ENCODE results near the gene PPP5C. TPM values are rescaled to one million over a fixed set of nuclear protein-coding genes. Genes with fewer than 3 reads are reported as not detected.
"Not testable (repeated sequence)": the region's sequence is repeated elsewhere in the genome, so short reads cannot be mapped to it uniquely, and the experiment has no call there.

Gene PPP5C
- total RNA-seq, 1 donor from 2014 or later, result 70.9 TPM

- FAIRE-seq, result no peak
- H3K79me2 ChIP-seq (ENCODE audit: insufficient read depth, low read length), result no peaks in the 10 kb centered on the region
- peaks cover 26% of the 10 kb centered on the region for H3K9me3 Mint-ChIP-seq (ENCODE audit: unreplicated experiment)
Observed at GRCh38 chr19:46308510-46308909, 38.4 kb upstream of the PPP5C start.

GRCh38 chr19:46309056-46309455 lies 37.8 kb upstream of the PPP5C start:
- peaks cover 43% of the 10 kb centered on the region for H3K36me3 Mint-ChIP-seq (ENCODE audit: low read depth, unreplicated experiment)
- DNase-seq (ENCODE audit: low read depth) (no peak), FAIRE-seq (no peak)
- H3K79me2 ChIP-seq (ENCODE audit: insufficient read depth, low read length), result no peaks in the 10 kb centered on the region
- H3K27me3 Mint-ChIP-seq (ENCODE audit: low read depth, unreplicated experiment), result no peaks in the 10 kb centered on the region
- no peaks in the 10 kb centered on the region for H3K27me3 ChIP-seq (ENCODE audit: insufficient read depth, low read length)
- H3K27ac ChIP-seq (ENCODE audit: low read depth, low read length), result no peak overlapping the region
- no peaks in the 10 kb centered on the region for H3K9me3 ChIP-seq (ENCODE audit: insufficient read depth, low read depth, low read length)
- H3K4me3 Mint-ChIP-seq (ENCODE audit: unreplicated experiment), result no peak overlapping the region
- no peak for TF ChIP-seq CTCF (IDR thresholded peaks at IDR 0.05; ENCODE audit: insufficient read depth, low read depth, low read length)
- no peak for TF ChIP-seq EZH2 (IDR thresholded peaks at IDR 0.05; ENCODE audit: insufficient read depth, low read length)
- H3K9ac ChIP-seq (ENCODE audit: low read length), result no peak overlapping the region
- no peak overlapping the region for H3K4me2 ChIP-seq (ENCODE audit: low read length)
- no peaks in the 10 kb centered on the region for H4K20me1 ChIP-seq (ENCODE audit: insufficient read depth, low read length)
- H3K4me1 Mint-ChIP-seq (ENCODE audit: low read depth, unreplicated experiment), result no peaks in the 10 kb centered on the region
- H3K36me3 ChIP-seq (ENCODE audit: insufficient read depth, low read length), result no peaks in the 10 kb centered on the region
- H3K27ac Mint-ChIP-seq (ENCODE audit: unreplicated experiment), result no peak overlapping the region
- H3K9me3 Mint-ChIP-seq (ENCODE audit: unreplicated experiment), result peaks cover 26% of the 10 kb centered on the region
- no peaks in the 10 kb centered on the region for H3K4me1 ChIP-seq (ENCODE audit: insufficient read depth, low read length)
- H2AFZ ChIP-seq (ENCODE audit: low read depth, low read length), result no peak overlapping the region
- H3K4me3 ChIP-seq (ENCODE audit: insufficient read depth, low read depth, low read length), result no peak overlapping the region

More at GRCh38 chr19:46308510-46308909, 38.4 kb upstream of the PPP5C start:
- Mint-ChIP-seq H3K4me3 (ENCODE audit: unreplicated experiment) (no peak overlapping the region), H3K36me3 (ENCODE audit: low read depth, unreplicated experiment) (peaks cover 45% of the 10 kb centered on the region), H3K27ac (ENCODE audit: unreplicated experiment) (no peak overlapping the region), H3K27me3 (ENCODE audit: low read depth, unreplicated experiment) (no peaks in the 10 kb centered on the region), H3K4me1 (ENCODE audit: low read depth, unreplicated experiment) (no peaks in the 10 kb centered on the region)
- Histone ChIP-seq H3K9me3 (ENCODE audit: insufficient read depth, low read depth, low read length) (no peaks in the 10 kb centered on the region), H4K20me1 (ENCODE audit: insufficient read depth, low read length) (no peaks in the 10 kb centered on the region), H2AFZ (ENCODE audit: low read depth, low read length) (no peak overlapping the region), H3K27ac (ENCODE audit: low read depth, low read length) (no peak overlapping the region), H3K4me1 (ENCODE audit: insufficient read depth, low read length) (no peaks in the 10 kb centered on the region), H3K36me3 (ENCODE audit: insufficient read depth, low read length) (no peaks in the 10 kb centered on the region), H3K4me2 (ENCODE audit: low read length) (no peak overlapping the region), H3K27me3 (ENCODE audit: insufficient read depth, low read length) (no peaks in the 10 kb centered on the region), H3K4me3 (ENCODE audit: insufficient read depth, low read depth, low read length) (no peak overlapping the region), H3K9ac (ENCODE audit: low read length) (no peak overlapping the region)
- TF ChIP-seq EZH2 (IDR thresholded peaks at IDR 0.05; ENCODE audit: insufficient read depth, low read length), result no peak
- no peak for TF ChIP-seq CTCF (IDR thresholded peaks at IDR 0.05; ENCODE audit: insufficient read depth, low read depth, low read length)
- DNase-seq (ENCODE audit: low read depth), result no peak

- H3K4me3 Mint-ChIP-seq (ENCODE audit: unreplicated experiment), result no peak overlapping the region
- Histone ChIP-seq H3K9ac (ENCODE audit: low read length) (no peak overlapping the region), H3K79me2 (ENCODE audit: insufficient read depth, low read length) (no peaks in the 10 kb centered on the region), H3K36me3 (ENCODE audit: insufficient read depth, low read length) (no peaks in the 10 kb centered on the region), H3K9me3 (ENCODE audit: insufficient read depth, low read depth, low read length) (no peaks in the 10 kb centered on the region), H3K4me1 (ENCODE audit: insufficient read depth, low read length) (no peaks in the 10 kb centered on the region), H3K27me3 (ENCODE audit: insufficient read depth, low read length) (no peaks in the 10 kb centered on the region), H3K27ac (ENCODE audit: low read depth, low read length) (no peak overlapping the region), H4K20me1 (ENCODE audit: insufficient read depth, low read length) (no peaks in the 10 kb centered on the region), H2AFZ (ENCODE audit: low read depth, low read length) (no peak overlapping the region), H3K4me2 (ENCODE audit: low read length) (no peak overlapping the region), H3K4me3 (ENCODE audit: insufficient read depth, low read depth, low read length) (no peak overlapping the region)
- no peak overlapping the region for H3K27ac Mint-ChIP-seq (ENCODE audit: unreplicated experiment)
- DNase-seq (ENCODE audit: low read depth) (no peak), FAIRE-seq (no peak)
- peaks cover 14% of the 10 kb centered on the region for H3K9me3 Mint-ChIP-seq (ENCODE audit: unreplicated experiment)
- no peaks in the 10 kb centered on the region for H3K4me1 Mint-ChIP-seq (ENCODE audit: low read depth, unreplicated experiment)
- no peaks in the 10 kb centered on the region for H3K27me3 Mint-ChIP-seq (ENCODE audit: low read depth, unreplicated experiment)
- TF ChIP-seq EZH2 (IDR thresholded peaks at IDR 0.05; ENCODE audit: insufficient read depth, low read length) (no peak), CTCF (IDR thresholded peaks at IDR 0.05; ENCODE audit: insufficient read depth, low read depth, low read length) (no peak)
- peaks cover 30% of the 10 kb centered on the region for H3K36me3 Mint-ChIP-seq (ENCODE audit: low read depth, unreplicated experiment)
Observed at GRCh38 chr19:46311444-46311843, 35.4 kb upstream of the PPP5C start.

GRCh38 chr19:46313540-46314469 lies 33.1 kb upstream of the PPP5C start:
- not testable (repeated sequence) for H3K27me3 Mint-ChIP-seq (ENCODE audit: low read depth, unreplicated experiment); DNase-seq (ENCODE audit: low read depth); H3K27me3 ChIP-seq (ENCODE audit: insufficient read depth, low read length); H4K20me1 ChIP-seq (ENCODE audit: insufficient read depth, low read length); H3K4me1 ChIP-seq (ENCODE audit: insufficient read depth, low read length); H3K4me3 ChIP-seq (ENCODE audit: insufficient read depth, low read depth, low read length); H3K4me3 Mint-ChIP-seq (ENCODE audit: unreplicated experiment); H3K27ac Mint-ChIP-seq (ENCODE audit: unreplicated experiment); H3K79me2 ChIP-seq (ENCODE audit: insufficient read depth, low read length); H3K36me3 ChIP-seq (ENCODE audit: insufficient read depth, low read length); H3K4me2 ChIP-seq (ENCODE audit: low read length); H3K9me3 ChIP-seq (ENCODE audit: insufficient read depth, low read depth, low read length); H3K9ac ChIP-seq (ENCODE audit: low read length); FAIRE-seq; H3K27ac ChIP-seq (ENCODE audit: low read depth, low read length); H2AFZ ChIP-seq (ENCODE audit: low read depth, low read length); H3K4me1 Mint-ChIP-seq (ENCODE audit: low read depth, unreplicated experiment); H3K9me3 Mint-ChIP-seq (ENCODE audit: unreplicated experiment)
- peaks cover 24% of the 10 kb centered on the region for H3K36me3 Mint-ChIP-seq (ENCODE audit: low read depth, unreplicated experiment)
